ENCODE data around the gene NUMBL. TPM values are rescaled to one million over a fixed set of nuclear protein-coding genes. Genes with fewer than 3 reads are reported as not detected.
A peak's percentile ranks its signal among the peaks of the same experiment; 100 is the strongest.
"Not testable (repeated sequence)": the region's sequence is repeated elsewhere in the genome, so short reads cannot be mapped to it uniquely, and the experiment has no call there.

Gene NUMBL
- total and polyA plus RNA-seq, 2 of the 8 experiments (the other 6 are each of a cell fraction or from before 2014, with no cell fraction given), result 13.5 to 24.8 TPM

- TF ChIP-seq KDM5A (IDR thresholded peaks at IDR 0.05; ENCODE audit: low read length) (no peak), SP2 (IDR thresholded peaks at IDR 0.05; ENCODE audit: low read length) (no peak), POLR2AphosphoS5 (IDR thresholded peaks at IDR 0.05; ENCODE audit: low read depth, low read length) (no peak), TBP (IDR thresholded peaks at IDR 0.05; ENCODE audit: low read depth, low read length) (no peak), POU5F1 (IDR thresholded peaks at IDR 0.05; ENCODE audit: low read depth, low read length) (no peak), RFX5 (IDR thresholded peaks at IDR 0.05; ENCODE audit: borderline replicate concordance, low read depth, low read length) (no peak), ZNF274 (IDR thresholded peaks at IDR 0.05; ENCODE audit: borderline replicate concordance, extremely low read depth, low read length) (no peak)
Observed at GRCh38 chr19:40625406-40626120, 64.9 kb downstream of the NUMBL start (continued).

- CTCF ChIA-PET (ENCODE audit: partially characterized antibody), result interaction anchor here (1.0 to 5.3 kb wide), 3 partner anchors 10 to 22 kb away, joined by 3 to 51 read pairs (median 4); no protein-coding TSS in a partner anchor
- H3K4ac ChIP-seq (replicated peaks; ENCODE audit: insufficient read length, low read depth, low read length); H4K91ac ChIP-seq (replicated peaks; ENCODE audit: insufficient read length, low read length); H2BK15ac ChIP-seq (ENCODE audit: low read length); H3K79me2 ChIP-seq (ENCODE audit: control insufficient read depth in 1 of 2, insufficient read depth in 2 of 2, low read length in 2 of 2); H3K9ac ChIP-seq (replicated peaks in 1 of 4; ENCODE audit: extremely low read depth in 1 of 4, low read depth in 3 of 4, low read length in 3 of 4); H2AK5ac ChIP-seq (ENCODE audit: low read depth, low read length); H3K18ac ChIP-seq (ENCODE audit: extremely low read depth, low read length); H3K14ac ChIP-seq (ENCODE audit: insufficient read length); H3K23ac ChIP-seq (ENCODE audit: insufficient read length); FAIRE-seq; H4K8ac ChIP-seq (ENCODE audit: extremely low read depth, insufficient read depth, low read length); H3K27ac ChIP-seq (ENCODE audit: low read depth, low read length); H4K5ac ChIP-seq (ENCODE audit: insufficient read length, low read depth, low read length); H3K27me3 ChIP-seq (replicated peaks in 1 of 4; ENCODE audit: control insufficient read depth in 3 of 4, extremely low read depth in 1 of 4, insufficient read depth in 3 of 4, low read length in 3 of 4); DNase-seq (ENCODE audit: low read depth in 1 of 2, low spot score in 2 of 2); H4K20me1 ChIP-seq (replicated peaks in 1 of 2; ENCODE audit: control insufficient read depth in 1 of 2, insufficient read depth in 2 of 2, low read length in 2 of 2); H2BK120ac ChIP-seq (replicated peaks; ENCODE audit: low read depth, low read length); H3K9me3 ChIP-seq (ENCODE audit: insufficient read depth in 2 of 2, low read depth in 1 of 2, low read length in 1 of 2); H2BK20ac ChIP-seq (ENCODE audit: low read length); H2BK12ac ChIP-seq (ENCODE audit: low read depth, low read length); H3K79me1 ChIP-seq (ENCODE audit: low read depth, low read length); H3K56ac ChIP-seq (replicated peaks; ENCODE audit: insufficient read length, low read depth, low read length); H3K23me2 ChIP-seq (ENCODE audit: low read depth, low read length); H2AFZ ChIP-seq (ENCODE audit: low read length); H3K4me3 ChIP-seq (ENCODE audit: extremely low read depth in 1 of 4, insufficient read depth in 2 of 4, low read depth in 3 of 4, low read length in 4 of 4): not testable (repeated sequence)
- Histone ChIP-seq H2BK5ac (ENCODE audit: low read depth, low read length) (peak overlapping the region; percentile 61; the same call in 1 of the 2 replicates), H3K36me3 (ENCODE audit: control insufficient read depth in 2 of 4, insufficient read depth in 4 of 4, low read length in 3 of 4) (peaks cover 5 to 37% (median 15%) of the 10 kb centered on the region in 4 experiments; a peak in 7 of 8 replicates), H3K4me2 (ENCODE audit: insufficient read depth in 1 of 2, low read depth in 2 of 2, low read length in 2 of 2) (peak overlapping the region; percentile 54 to 81; a peak in 2 of 4 replicates), H3K4me1 (replicated peaks in 1 of 4; ENCODE audit: control insufficient read depth in 3 of 4, insufficient read depth in 4 of 4, low read length in 3 of 4) (peaks cover 0 to 18% (median 8%) of the 10 kb centered on the region in 4 experiments; a peak in 6 of 7 replicates)
- POLR2A ChIA-PET (ENCODE audit: partially characterized antibody), result interaction anchor here (1.0 to 2.3 kb wide), 5 partner anchors 9 to 34 kb away, joined by 3 to 14 read pairs (median 7); no protein-coding TSS in a partner anchor
- 83% methylated on average over 14 of the region's 14 CpGs; no CpG with 5 or more reads in 1 of the 2 experiments for WGBS, 2 experiments (ENCODE audit: extremely low coverage in 1 of 2, insufficient coverage in 1 of 2, insufficient read length in 1 of 2, insufficient replicate concordance in 2 of 2, low coverage in 1 of 2, low lambda C conversion rate in 2 of 2, missing lambda C conversion rate in 1 of 2)
Observed at GRCh38 chr19:40624369-40625153, 65.9 kb downstream of the NUMBL start.
